HepG2 (cell line): Measurements from ENCODE around the gene BAZ1B. TPM values are rescaled to one million over a fixed set of nuclear protein-coding genes. Genes with fewer than 3 reads are reported as not detected.

ENCODE experiments used
- ARNT ChIP-seq: fragments of 450-650 bp; IDR thresholded peaks from 2 replicates; pipeline ENCODE4 v1.6.1; 2017
- HMG20B ChIP-seq: conservative IDR thresholded peaks from 2 replicates; pipeline ENCODE4 v1.6.1; 2016; ENCODE audit warnings: missing genetic modification reagents, missing compliant biosample characterization
- HMGXB3 ChIP-seq: sonication (generic); formaldehyde crosslinking; IDR thresholded peaks from 2 replicates; pipeline ENCODE4 v1.4.0; 2020; ENCODE audit warnings: missing genetic modification reagents, borderline replicate concordance
- HNRNPL ChIP-seq: fragments of 200-400 bp; formaldehyde crosslinking; IDR thresholded peaks from 2 replicates; pipeline ENCODE4 v1.6.1; 2017; ENCODE audit warnings: mild to moderate bottlenecking, low read depth, low read length
- MAFG ChIP-seq: sonication (generic); formaldehyde crosslinking; IDR thresholded peaks from 2 replicates; pipeline ENCODE4 v1.5.1; 2020; ENCODE audit warnings: mild to moderate bottlenecking, missing genetic modification reagents
- MBNL3 ChIP-seq: fragments of 250-450 bp; sonication (Bioruptor Pico); conservative IDR thresholded peaks from 2 replicates; pipeline ENCODE4 v1.8.0; 2022; ENCODE audit warnings: mild to moderate bottlenecking, inconsistent platforms
- NFIC ChIP-seq: IDR thresholded peaks from 2 replicates; pipeline ENCODE4 v1.6.1; 2012; ENCODE audit warnings: mild to moderate bottlenecking, low read length, inconsistent platforms
- TRIM22 ChIP-seq: fragments of 450-650 bp; IDR thresholded peaks from 2 replicates; pipeline ENCODE4 v1.6.1; 2017
- ZKSCAN8 ChIP-seq: IDR thresholded peaks from 2 replicates; pipeline ENCODE4 v1.6.1; 2016; ENCODE audit warnings: borderline replicate concordance, missing genetic modification reagents, missing compliant biosample characterization
- ZNF747 ChIP-seq: sonication (generic); formaldehyde crosslinking; IDR thresholded peaks from 2 replicates; pipeline ENCODE4 v1.8.1; 2023; ENCODE audit warnings: missing genetic modification reagents, mild to moderate bottlenecking, borderline replicate concordance
- polyA plus RNA-seq, 8 experiments: library from polyadenylated mRNA; depleted of rRNA in 3 of 8; stranded (reverse) in 7 of 8; unstranded in 1 of 8; fragments of >200 nt; fragmentation: Illumina TruSeq in 4 of 8; extraction: Trizol in 4 of 8; gene quantifications; 2 replicates each; pipeline versions ENCODE4 v1.2.1 to v1.2.3, GENCODE V29; 2011 to 2016; ENCODE audit warnings: low read depth in 4 of 8, missing spikeins in 1 of 8, mixed read lengths in 1 of 8; ENCODE audit not compliant: insufficient read depth in 1 of 8
- total RNA-seq, 5 experiments: library from RNA; depleted of rRNA; stranded (reverse); fragments of >200 nt; fragmentation: Illumina TruSeq; extraction: Trizol; gene quantifications; 2 replicates each; pipeline ENCODE4 v1.2.3, GENCODE V29; 2016; ENCODE audit warnings: low read depth in 1 of 5
- TF ChIP-seq, protein P1 (sequence below), 2 experiments: fragments of 450-650 bp in 1 of 2; sonication (generic) in 1 of 2; formaldehyde crosslinking in 1 of 2; IDR thresholded peaks; 2 replicates each; pipeline versions ENCODE4 v1.6.1 to v1.8.0; 2016 to 2022; ENCODE audit warnings: antibody characterized with exemption in 1 of 2, mild to moderate bottlenecking in 1 of 2, missing genetic modification reagents in 1 of 2
- TF ChIP-seq, protein P2 (sequence below): IDR thresholded peaks from 2 replicates; pipeline ENCODE4 v1.6.1; 2016; ENCODE audit warnings: low read depth, borderline replicate concordance

BAZ1B gene
- total and polyA plus RNA-seq, 2 of the 13 experiments (the other 11 are each of a cell fraction or from before 2014, with no cell fraction given), result 18.6 to 69.4 TPM

GRCh38 chr7:73423519-73424488 lies 98.3 kb downstream of the BAZ1B start (continued):
- TF ChIP-seq, protein P1, sequence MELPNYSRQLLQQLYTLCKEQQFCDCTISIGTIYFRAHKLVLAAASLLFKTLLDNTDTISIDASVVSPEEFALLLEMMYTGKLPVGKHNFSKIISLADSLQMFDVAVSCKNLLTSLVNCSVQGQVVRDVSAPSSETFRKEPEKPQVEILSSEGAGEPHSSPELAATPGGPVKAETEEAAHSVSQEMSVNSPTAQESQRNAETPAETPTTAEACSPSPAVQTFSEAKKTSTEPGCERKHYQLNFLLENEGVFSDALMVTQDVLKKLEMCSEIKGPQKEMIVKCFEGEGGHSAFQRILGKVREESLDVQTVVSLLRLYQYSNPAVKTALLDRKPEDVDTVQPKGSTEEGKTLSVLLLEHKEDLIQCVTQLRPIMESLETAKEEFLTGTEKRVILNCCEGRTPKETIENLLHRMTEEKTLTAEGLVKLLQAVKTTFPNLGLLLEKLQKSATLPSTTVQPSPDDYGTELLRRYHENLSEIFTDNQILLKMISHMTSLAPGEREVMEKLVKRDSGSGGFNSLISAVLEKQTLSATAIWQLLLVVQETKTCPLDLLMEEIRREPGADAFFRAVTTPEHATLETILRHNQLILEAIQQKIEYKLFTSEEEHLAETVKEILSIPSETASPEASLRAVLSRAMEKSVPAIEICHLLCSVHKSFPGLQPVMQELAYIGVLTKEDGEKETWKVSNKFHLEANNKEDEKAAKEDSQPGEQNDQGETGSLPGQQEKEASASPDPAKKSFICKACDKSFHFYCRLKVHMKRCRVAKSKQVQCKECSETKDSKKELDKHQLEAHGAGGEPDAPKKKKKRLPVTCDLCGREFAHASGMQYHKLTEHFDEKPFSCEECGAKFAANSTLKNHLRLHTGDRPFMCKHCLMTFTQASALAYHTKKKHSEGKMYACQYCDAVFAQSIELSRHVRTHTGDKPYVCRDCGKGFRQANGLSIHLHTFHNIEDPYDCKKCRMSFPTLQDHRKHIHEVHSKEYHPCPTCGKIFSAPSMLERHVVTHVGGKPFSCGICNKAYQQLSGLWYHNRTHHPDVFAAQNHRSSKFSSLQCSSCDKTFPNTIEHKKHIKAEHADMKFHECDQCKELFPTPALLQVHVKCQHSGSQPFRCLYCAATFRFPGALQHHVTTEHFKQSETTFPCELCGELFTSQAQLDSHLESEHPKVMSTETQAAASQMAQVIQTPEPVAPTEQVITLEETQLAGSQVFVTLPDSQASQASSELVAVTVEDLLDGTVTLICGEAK (IDR thresholded peaks at IDR 0.05), result no peak
- TF ChIP-seq, protein P1 (CRISPR knock-in tag; IDR thresholded peaks at IDR 0.05), result no peak
- TF ChIP-seq HNRNPL, result 0 out of 2 replicates have a peak, but pooled peaks have one; percentile 21
- 0 out of 2 replicates have a peak, but pooled peaks have one; percentile 20 for TF ChIP-seq HMG20B (CRISPR knock-in tag)
- TF ChIP-seq, protein P2, sequence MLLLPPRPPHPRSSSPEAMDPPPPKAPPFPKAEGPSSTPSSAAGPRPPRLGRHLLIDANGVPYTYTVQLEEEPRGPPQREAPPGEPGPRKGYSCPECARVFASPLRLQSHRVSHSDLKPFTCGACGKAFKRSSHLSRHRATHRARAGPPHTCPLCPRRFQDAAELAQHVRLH, result no peak
- no peak for TF ChIP-seq MAFG (CRISPR knock-in tag)
- no peak for TF ChIP-seq MBNL3 (CRISPR knock-in tag)
- TF ChIP-seq HMGXB3 (CRISPR knock-in tag), result no peak
- TF ChIP-seq ZNF747, result no peak
- no peak for TF ChIP-seq NFIC
- TF ChIP-seq ZKSCAN8 (CRISPR knock-in tag), result no peak
- TF ChIP-seq ARNT, result no peak
- TF ChIP-seq TRIM22, result no peak
